DMS153 treated with DMSO at 0.1 percent for 48 hours (cell line): ENCODE measurements around the gene KDM3B.
"Not testable (repeated sequence)": the region's sequence is repeated elsewhere in the genome, so short reads cannot be mapped to it uniquely, and the experiment has no call there.

Source experiments
- DNase-seq: peaks from one replicate; lab custom pipeline; 2025; ENCODE audit not compliant: unreplicated experiment; lab: John Stamatoyannopoulos, UW

KDM3B gene, protein sequence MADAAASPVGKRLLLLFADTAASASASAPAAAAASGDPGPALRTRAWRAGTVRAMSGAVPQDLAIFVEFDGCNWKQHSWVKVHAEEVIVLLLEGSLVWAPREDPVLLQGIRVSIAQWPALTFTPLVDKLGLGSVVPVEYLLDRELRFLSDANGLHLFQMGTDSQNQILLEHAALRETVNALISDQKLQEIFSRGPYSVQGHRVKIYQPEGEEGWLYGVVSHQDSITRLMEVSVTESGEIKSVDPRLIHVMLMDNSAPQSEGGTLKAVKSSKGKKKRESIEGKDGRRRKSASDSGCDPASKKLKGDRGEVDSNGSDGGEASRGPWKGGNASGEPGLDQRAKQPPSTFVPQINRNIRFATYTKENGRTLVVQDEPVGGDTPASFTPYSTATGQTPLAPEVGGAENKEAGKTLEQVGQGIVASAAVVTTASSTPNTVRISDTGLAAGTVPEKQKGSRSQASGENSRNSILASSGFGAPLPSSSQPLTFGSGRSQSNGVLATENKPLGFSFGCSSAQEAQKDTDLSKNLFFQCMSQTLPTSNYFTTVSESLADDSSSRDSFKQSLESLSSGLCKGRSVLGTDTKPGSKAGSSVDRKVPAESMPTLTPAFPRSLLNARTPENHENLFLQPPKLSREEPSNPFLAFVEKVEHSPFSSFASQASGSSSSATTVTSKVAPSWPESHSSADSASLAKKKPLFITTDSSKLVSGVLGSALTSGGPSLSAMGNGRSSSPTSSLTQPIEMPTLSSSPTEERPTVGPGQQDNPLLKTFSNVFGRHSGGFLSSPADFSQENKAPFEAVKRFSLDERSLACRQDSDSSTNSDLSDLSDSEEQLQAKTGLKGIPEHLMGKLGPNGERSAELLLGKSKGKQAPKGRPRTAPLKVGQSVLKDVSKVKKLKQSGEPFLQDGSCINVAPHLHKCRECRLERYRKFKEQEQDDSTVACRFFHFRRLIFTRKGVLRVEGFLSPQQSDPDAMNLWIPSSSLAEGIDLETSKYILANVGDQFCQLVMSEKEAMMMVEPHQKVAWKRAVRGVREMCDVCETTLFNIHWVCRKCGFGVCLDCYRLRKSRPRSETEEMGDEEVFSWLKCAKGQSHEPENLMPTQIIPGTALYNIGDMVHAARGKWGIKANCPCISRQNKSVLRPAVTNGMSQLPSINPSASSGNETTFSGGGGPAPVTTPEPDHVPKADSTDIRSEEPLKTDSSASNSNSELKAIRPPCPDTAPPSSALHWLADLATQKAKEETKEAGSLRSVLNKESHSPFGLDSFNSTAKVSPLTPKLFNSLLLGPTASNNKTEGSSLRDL (N-terminal part only)

DNA sequence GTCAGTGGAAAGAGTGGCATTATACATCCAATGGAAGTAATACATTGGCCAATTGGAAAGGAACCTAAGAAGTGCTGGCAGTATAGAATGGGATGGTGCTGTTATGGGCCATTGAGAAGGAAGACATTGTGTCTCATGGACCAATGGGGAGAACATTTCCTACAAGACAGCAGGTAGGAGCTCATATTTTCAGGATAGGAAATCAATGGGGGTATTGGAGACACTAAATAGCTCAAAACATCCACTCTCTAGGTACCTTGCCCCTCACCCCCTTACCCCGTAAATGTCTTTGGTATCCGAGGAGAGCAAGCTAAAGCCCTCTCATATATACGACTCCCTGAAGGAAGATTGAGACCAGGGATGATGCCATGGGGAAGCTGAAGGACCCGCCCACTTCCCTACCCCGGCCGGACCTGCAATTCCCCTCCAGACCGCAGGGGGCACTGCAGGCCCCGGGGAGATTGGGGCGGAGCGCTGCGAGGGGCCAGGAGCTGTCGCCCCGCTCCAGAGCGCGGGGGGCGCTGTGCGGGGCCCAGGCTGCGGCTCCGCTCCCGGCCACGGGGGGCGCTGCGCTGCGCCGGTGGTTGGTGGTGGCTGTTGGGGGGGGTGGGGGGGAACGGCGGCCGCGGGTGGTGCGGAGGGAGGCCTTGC is at the start of gene KDM3B:
Gene KDM3B (plus strand): TSS at position 615 of the 651 bp plus-strand sequence. CDS start 111 bp downstream, outside the sequence.
- DNase-seq = peak; percentile 19

DNA sequence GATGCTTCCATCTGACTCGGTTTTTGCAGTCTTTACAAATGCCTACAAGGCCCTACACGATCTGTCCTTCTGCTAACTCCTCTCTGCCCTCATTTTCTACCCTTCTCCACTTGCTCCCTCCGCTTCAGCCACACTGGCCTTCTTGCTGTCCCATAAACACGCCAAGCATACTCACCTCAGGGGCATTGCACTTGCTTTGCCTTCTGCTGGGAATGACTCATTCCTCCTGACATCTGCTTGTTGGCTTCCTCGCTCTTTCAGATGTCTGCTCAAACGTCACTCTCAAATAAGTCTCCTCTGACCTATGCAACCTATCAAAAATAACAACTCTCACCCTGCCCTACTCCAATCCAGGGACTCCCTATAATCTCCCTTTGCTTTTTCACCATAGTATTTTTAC is 49.1 kb upstream of the KDM3B start:
- no peak for DNase-seq

DNA sequence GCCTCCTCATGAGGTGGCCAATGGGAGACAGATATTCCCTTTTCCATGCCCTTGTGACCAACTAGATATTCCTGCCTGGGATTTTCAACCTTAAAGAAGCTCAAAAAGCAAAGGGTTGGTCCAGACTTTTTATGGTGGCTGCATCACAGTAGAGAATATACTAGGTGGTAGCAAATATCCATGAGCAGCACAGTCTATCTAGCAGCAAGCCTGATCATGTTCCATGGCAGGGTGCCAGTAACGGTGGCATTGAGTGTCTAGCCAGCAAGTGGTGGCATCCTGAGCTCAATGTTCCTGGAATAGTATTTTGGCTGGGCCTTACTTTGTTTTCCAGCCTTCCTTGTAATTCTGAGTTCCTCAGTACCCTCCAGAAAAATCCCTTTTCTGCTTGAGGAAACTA is 46.7 kb upstream of the KDM3B start:
- DNase-seq = peak; percentile 8

- no peak for DNase-seq
Observed at GRCh38 chr5:138315751-138316278, 36.7 kb upstream of the KDM3B start.

- no peak for DNase-seq
Observed at GRCh38 chr5:138316355-138316754, 36.1 kb upstream of the KDM3B start.

GRCh38 chr5:138318211-138318610 is 34.3 kb upstream of the KDM3B start:
- DNase-seq = not testable (repeated sequence)

DNA sequence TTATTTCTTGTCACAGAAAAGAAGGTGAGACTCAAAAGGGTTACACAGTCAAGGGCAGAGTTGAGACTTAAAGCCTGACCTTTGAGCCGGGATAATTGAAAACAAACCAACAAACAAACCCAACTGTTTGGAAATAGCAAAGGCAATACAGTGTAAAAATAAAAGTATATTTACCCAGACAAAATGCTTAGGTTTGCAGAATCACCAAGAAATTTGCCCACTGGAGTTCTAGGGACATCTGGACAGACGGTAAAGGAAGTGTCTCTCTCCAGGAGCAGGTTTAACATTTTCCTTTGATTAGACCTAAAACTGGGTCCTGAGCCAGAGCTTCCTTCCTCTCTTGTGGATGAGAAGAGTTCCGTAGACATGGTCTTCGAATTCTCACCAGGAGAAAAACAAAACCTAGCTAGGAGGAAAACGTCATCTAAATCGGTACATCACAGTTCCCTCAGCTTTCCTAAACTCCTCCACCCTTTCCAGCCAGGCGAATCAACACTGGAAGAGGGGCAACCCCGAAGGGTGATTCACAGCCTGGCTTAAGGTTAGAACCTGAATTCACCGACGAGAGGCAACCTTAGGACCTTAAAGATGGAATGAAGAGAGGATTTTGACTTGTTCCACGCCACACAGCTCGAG is 21.6 kb upstream of the KDM3B start:
- no peak for DNase-seq

GRCh38 chr5:138331449-138332368 is 20.8 kb upstream of the KDM3B start, which contains the start of gene CDC25C:
Gene CDC25C (minus strand): TSS chr5:138331804. CDS start chr5:138331180, 624 bp downstream.
- DNase-seq = peak; percentile 83

DNA sequence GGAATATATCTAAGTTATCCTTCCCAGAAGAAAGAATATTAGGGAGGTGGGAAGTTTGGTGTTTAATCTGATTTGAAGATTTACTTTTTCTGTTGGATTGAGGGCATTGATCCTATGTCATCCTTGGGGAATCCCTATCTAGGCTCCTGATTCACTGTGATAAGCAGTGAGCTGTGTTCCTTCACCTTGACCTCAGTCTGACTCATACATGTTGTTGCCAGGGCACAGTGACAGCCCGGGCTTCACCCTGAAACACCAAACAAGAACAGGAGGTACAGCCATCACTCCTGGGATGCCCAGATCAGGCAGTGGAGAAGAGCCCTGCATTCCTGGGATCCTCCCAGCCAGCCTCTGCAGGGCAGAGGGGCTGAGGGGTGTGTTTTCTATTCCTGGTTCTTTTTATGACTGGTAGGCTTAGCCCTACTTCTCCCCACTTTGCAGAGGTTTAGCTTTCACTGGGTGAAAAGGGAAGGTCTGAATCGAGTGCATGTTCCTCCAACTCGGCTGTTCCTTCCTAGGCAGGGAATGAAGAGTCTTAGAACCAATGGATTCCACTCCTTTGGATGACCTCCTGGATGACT is 17.5 kb upstream of the KDM3B start:
- no peak for DNase-seq

GRCh38 chr5:138336952-138337684 is 15.4 kb upstream of the KDM3B start:
- DNase-seq = peak; percentile 53

DNA sequence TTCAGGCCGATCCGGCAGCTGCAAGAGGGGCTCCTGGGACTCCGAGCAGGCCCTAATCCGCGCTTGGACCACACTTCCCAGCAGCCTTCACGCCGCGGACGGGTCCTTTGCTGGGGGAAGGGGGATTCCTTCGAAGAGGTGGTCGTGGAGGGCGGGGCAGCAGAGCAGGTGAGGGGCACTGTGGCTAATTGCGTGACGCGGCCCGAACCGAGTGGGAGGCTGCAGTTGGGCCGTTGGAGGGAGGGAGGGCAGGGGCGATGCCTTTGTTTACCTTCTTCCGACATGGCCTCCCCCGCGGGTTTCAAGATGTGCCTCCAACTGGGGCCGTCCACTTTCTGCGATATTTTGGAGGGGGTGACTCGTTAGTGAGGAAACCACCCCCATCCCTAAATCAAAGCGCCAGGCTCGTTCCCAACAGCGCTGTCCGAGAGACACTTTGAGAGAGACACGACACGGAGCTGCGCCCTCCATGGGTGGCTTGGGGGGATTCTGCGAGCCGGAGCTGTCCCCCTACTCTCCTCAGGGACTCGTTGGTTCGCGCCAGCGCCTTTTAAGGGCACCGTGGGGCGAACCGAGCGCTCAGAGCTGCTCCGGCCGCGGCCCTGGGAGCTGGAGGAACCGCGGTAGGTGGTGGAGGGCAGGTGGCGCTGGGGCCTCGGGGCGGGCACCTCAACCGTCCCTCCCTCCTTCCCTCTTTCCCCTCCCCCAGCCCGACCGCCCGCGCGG is 14.6 kb upstream of the KDM3B start, which contains the start of gene FAM53C:
Gene FAM53C (plus strand): TSS at position 582 of the 726 bp plus-strand sequence. CDS start 3,070 bp downstream, outside the sequence.
- peak; percentile 53 for DNase-seq

- DNase-seq = no peak
Observed at GRCh38 chr5:138338411-138339090, 13.9 kb upstream of the KDM3B start.

GRCh38 chr5:138339091-138339456 is 13.4 kb upstream of the KDM3B start:
- DNase-seq = no peak

DNA sequence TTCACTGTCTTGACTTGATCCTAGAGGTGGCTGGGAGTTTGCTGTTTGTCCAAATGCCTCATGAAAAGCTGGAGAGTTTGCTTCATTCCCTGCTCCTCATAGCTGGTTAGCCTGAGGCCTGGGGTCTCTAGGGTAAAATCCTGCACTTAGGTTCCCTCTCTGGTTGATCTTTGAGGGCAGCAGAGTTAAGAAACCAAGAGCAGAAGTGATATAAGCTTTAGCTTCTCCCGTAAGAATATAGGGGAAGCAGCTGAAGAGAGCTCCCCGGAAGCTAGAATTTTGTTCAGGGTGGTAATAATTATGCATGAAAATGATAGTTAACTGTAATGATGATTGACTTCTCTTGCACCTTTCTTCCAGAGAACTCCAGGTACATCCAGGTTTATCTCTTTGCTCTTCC is 13.0 kb upstream of the KDM3B start:
- DNase-seq = no peak

GRCh38 chr5:138340008-138340407 is 12.5 kb upstream of the KDM3B start:
- no peak for DNase-seq

GRCh38 chr5:138344887-138345622 is 7.4 kb upstream of the KDM3B start:
- DNase-seq = no peak
